SH-SY5Y (cell line): ENCODE results near the gene EPB41.

Experiments used
- GATA2 ChIP-seq: IDR thresholded peaks from 2 replicates; pipeline ENCODE4 v1.6.1; 2011; ENCODE audit warnings: mild to moderate bottlenecking, low read depth, low read length
- GATA3 ChIP-seq: IDR thresholded peaks from 2 replicates; pipeline ENCODE4 v1.6.1; 2011; ENCODE audit warnings: low read depth, mild to moderate bottlenecking, low read length, moderate library complexity

The EPB41 gene

DNA sequence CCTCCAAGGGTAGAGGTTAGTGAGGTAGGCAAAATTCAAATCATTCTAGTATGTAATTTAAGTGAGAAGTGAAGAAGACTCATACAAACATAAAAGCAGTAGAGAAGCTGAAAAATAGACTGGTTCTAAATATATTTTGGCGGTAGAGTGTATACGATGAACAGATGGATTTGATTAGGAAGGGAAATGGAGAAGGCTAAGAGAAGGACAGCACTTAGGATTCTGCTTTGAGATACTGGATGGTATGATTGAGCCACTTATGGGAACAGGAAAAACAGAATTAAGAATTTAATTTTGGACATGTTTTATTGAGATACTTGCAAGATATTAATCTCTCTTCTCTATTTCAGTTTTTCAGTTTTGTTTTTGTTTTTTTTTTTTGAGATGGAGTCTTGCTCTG lies 60.1 kb downstream of the EPB41 start:
- TF ChIP-seq GATA2 = no peak
- no peak for TF ChIP-seq GATA3

DNA sequence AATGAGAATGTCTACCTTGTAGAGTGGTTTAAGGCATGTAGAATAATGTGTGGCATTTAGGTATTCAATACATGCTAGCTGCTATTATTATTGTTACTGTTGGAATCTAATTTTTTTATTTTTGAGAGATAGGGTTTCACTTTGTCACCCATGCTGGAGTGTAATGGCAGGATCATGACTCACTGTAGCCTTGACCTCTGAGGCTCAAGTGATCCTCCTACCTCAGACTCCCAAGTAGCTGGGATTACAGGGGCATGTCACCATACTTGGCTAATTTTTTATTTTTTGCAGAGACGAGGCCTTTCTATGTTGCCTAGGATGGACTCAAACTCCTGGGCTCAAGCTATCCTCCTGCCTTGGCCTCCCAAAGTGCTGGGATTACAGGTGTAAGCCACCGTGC lies 61.9 kb downstream of the EPB41 start:
- TF ChIP-seq GATA3 = no peak
- no peak for TF ChIP-seq GATA2

DNA sequence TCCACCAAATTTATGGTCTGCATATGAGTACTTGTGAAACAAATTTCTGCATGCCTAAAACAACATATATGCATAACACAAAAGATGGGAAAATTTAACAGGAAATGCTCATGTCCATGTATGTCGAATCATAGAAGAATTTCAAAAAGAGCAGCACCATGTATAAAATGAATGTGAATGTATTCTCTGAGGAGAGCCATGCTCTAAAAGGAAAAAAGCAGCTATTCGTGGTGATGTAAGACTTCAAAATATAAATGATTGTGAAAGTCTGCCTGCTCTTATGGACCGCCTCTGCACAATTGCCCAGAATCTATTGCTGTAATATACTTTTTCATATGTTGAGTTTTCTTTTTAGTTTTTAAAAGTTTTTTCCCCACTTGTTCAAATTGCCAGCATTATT lies 66.8 kb downstream of the EPB41 start:
- TF ChIP-seq GATA2 = no peak
- TF ChIP-seq GATA3 = no peak

DNA sequence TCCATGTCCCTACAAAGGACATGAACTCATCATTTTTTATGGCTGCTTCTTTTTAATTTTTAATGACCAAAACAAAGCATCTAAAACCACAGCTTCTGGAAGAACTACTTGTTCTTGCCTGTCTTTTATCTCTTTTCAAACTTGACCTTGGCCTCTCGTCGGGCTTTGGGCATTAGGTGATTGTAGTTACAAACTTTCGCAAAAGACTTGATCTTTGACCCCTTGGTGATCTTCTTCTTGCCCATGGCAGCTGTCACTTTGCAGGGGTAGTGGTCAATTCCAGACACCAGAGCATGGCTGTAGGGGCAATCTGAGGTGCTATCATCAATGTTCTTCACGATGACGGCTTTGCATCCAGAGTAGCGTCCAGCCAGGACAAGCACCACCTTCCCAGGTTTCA lies 67.8 kb downstream of the EPB41 start:
- TF ChIP-seq GATA2 (no peak), GATA3 (no peak)

DNA sequence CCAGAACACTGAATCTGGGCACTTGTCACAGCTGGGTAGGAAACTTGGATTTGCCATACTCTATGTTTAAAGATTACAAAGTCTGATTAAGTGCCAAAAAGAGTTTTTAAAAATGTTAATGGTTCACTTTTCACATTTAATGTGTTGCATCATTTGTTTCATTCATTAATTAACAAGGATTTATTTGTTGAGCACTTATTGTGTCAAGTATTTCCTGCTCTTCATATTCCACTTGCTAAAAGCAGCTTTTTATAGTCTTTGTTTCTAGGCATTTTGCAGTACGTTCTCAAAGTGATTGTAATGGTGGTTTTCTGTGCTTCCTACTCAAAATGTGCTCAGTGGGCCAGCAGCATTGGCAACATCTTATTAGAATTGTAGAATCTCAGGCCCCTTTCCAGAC lies 68.7 kb downstream of the EPB41 start:
- TF ChIP-seq GATA2 = no peak
- no peak for TF ChIP-seq GATA3

DNA sequence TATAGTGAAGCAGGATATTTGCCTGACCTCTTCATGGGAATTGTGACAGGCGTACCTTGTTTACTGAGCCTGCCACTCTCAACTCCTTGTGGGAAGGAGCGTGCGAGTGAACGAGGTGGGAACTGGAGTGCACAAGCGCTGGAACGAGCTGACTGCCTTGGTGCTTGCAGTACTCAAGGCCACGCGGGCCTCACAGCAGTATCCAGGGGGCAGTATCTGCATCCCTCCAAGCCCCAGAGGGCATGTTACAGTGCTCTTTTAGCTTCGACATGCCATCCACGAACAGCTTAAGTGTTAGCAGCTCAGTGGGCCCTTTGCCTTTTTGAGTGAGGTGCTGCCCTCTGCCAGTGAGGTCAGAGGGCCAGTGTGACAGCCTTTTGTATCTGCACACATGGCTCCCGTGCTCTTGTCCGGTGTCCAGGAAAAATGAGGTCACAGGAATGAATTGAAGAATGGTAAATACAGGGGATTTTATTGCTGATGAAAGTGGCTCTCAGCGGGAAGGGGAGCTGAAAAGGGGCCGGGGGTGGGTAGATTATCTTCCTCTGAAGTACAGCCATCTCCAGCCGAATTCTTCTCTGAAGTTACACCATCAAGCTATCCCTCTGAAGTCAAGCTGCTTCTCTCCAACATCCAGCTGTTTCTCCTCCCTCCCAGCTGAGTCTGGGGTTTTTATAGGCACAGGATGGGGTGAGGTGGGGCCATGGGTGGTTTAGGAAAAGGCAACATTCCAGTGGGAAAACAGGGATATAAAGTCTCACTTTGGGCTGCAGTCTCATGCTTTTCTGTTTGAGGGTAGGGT lies 69.3 kb downstream of the EPB41 start:
- TF ChIP-seq GATA2 = no peak
- TF ChIP-seq GATA3 = no peak

DNA sequence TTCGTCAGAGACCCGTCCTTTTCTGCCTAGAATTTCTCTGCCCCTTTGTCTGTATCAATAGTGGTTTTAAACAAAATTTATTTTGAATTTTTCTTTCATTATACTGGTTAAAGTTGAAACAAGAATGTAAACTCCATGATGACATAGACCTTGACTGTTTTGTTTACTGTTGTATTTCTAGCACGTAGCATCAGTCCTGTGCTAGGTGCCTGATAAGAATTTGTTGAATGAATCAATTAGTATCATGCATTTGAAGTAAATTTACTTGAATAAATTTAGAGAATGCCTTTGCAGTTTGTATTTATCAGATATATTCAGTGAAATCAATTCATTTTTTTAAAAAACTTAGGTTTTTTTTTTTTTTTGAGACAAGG lies 69.9 kb downstream of the EPB41 start:
- TF ChIP-seq GATA3 (no peak), GATA2 (no peak)

DNA sequence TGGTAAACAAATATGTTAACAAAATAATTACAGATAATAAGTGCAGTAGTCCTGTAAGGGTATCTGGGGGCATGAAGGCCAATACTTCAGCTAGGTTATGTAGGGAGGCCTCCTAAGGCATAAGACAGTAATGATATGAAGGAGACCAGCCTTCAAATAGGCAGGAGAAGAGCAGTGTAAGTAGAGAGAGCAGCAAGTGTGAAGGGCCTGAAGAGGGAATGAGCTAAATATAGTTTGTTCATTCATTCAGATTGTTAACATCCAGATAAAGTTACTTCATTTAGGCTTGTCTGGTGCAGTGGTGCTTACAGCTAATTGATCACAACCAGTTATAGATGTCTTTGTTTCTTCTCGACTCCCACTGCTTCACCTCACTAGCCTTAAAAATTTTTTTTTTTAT lies 71.1 kb downstream of the EPB41 start:
- TF ChIP-seq GATA2 (no peak), GATA3 (no peak)

DNA sequence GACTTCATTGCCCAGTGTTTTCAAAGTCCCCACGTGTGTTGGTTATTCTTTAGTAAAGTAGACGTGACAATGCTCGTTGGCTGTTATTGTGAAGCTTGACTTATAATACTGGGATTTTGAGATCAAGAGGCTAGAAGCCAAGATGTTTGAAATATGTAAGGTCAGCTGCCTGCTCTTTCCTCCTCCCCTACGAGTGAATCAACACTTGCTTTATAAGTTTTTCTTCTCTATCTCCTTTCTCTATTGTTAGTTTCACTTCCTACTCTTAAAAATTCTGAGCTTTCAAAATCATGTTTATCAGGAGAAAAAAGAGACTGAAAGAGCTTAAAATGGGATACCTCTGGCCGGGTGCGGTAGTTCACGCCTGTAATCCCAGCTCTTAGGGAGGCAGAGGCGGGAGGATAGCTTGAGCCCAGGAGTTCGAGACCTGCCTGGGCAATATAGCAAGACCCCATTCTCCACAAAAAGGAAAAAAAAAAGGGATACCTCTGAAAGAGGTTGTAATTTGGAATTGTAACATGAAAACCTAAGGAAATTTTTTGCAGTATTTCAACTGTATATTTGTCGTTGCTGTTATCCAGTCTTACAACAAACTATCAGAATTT lies 72.0 kb downstream of the EPB41 start:
- no peak for TF ChIP-seq GATA2
- no peak for TF ChIP-seq GATA3

DNA sequence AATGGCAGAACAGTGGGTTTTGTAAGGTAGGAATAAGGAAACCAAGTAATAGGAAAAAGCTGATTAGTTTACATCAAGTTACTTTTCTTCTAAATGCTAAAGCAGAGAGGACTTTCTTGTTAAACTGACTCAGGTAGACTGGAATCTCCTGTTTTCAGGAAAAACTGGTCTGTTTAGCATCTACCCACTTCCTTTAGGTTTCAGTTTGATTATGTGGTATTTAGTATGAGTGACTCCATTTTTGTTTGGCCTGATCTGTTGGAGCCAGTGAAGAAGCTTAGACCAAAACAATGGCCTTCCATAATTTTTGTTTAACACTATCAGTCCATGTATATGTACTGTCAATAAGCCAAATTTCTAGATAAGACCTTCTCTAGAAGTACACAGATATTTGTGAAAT lies 88.4 kb downstream of the EPB41 start:
- TF ChIP-seq GATA2 = no peak
- no peak for TF ChIP-seq GATA3

DNA sequence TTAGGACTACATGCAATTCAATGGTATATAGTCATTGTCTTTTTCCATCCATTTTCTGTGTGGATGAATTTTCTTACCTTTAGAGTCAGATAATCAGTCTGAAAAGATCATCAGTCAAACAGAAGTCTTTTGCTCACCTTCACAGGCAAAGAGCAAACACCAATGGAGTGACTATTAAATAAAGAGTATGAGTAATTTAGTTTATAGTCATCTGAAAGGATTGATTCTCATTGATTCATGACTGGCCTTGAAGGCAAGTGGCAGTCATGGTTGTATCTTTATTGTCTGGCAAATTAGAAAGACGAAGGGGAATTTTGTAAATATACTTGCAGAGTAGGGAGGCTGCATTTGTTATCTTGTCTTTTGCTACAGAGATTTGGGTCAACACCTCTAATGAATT lies 89.9 kb downstream of the EPB41 start:
- no peak for TF ChIP-seq GATA2
- no peak for TF ChIP-seq GATA3

DNA sequence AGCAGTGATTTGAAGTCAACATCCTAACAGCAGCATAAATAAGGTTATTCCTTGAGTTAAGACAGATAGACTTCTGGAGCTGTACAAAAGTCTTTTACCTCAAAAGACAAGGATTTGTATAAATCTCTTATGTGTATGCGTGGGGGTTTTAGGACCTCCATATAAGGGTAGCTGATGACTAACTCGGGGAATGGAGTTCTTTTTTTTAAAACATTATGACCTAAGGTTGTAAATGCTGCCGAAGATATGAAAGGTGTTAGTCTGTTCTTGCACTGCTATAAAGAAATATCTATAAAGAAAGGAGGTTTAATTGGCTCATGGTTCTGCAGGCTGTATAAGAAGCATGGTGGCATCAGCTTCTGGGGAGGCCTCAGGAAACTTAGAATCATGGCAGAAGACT lies 90.4 kb downstream of the EPB41 start:
- TF ChIP-seq GATA2 (no peak), GATA3 (no peak)

DNA sequence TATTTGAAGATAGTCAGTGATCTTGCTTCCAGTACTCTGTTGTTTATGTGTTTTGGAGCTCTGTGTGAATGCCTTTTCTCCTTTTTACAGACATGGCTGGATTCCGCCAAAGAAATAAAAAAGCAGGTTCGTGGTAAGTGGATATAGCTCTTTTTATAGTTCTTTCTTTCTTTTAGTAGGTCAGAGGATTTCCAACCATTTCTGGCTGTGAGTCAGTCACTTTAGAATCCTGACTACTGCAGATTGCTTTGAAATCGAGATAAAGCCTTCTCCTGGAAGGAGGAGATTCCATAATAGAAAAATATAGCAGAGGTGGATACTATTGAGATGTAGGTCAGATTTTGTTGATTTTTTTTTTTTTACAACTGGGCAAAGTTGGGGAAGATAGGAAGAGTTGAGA lies 97.4 kb downstream of the EPB41 start:
- TF ChIP-seq GATA3 (no peak), GATA2 (no peak)

DNA sequence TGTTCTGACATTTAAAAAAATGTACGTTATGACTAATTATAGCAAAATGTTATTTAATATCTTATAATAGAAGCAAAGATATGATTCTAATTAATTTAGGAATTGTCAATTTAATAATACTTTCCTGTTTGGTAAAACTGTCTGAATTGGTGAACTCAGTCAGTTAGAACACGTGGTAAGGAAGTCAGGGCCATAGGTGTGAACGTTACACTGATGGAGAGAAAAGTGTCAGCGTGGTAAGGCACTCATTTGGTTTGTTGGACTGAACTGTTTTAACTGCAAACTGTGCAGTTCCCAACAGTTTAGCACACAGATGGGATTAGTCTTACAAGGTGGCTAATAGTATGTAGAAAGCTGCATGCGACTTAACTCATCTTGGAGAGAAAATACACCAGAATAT lies 102.9 kb downstream of the EPB41 start:
- TF ChIP-seq GATA3 = no peak
- TF ChIP-seq GATA2 = no peak

DNA sequence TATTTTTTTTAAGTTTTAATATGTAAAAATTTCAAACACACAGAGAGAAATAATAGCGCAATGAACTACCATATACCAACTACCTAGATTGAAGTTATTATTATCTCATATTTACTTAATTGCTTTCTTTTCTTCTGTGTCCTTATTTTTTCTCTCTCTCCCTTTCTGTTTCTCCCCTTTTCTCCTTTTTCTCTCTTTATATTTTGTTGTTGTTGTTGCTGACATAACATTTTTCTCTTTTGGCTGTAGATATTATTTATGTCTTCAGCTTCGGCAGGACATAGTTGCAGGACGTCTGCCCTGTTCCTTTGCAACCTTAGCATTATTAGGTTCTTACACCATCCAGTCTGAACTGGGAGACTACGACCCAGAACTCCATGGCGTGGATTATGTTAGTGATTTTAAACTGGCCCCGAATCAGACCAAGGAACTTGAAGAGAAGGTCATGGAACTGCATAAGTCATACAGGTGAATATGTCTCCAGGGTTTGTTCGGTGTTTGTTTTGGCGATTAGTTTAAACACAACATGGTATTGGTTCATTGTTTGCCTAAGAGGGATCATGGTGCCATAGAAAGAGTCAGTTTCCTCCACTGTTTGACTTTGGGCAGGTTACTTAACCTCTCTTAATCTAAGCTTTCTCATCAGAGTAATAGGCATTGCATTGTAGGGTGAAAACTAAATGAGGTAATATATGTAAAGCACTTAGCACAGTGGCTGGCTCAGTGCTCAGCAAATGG lies 103.8 kb downstream of the EPB41 start:
- TF ChIP-seq GATA2 (no peak), GATA3 (no peak)

DNA sequence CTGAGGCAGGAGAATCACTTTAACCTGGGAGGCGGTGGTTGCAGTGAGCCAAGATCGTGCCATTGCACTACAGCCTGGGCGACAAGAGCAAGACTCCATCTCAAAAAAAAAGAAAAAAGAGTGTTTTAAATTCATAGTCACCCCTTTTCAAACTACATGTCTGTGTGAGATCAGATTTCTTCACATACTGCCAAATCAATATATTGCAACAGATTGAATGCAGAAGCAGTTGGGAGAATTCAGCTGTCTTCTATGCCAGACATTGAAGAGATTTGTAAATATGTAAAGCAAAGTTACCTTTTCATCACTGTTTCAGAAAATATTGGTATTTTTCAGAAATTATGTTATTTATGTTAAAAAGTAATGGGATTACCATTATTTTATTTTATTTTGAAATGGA lies 108.3 kb downstream of the EPB41 start:
- no peak for TF ChIP-seq GATA2
- TF ChIP-seq GATA3 = no peak
